Peyer's patch (tissue), 4 donors: ENCODE measurements around the gene TTC34.

Experiments
- POLR2A ChIP-seq, 2 donors: fragments of 450-650 bp; IDR thresholded peaks; one replicate each; pipeline ENCODE4 v1.5.1; 2017; ENCODE audit warnings: antibody characterized with exemption in 2 of 2, mild to moderate bottlenecking in 2 of 2, moderate library complexity in 2 of 2
- TF ChIP-seq, protein P1 (sequence below), 6 experiments: fragments of 450-650 bp in 4 of 6; fragments of 200-600 bp in 2 of 6; sonication (generic) in 1 of 6; IDR thresholded peaks; one replicate each; pipeline ENCODE4 v1.5.1; 2017 to 2019; ENCODE audit warnings: antibody characterized with exemption in 6 of 6, mild to moderate bottlenecking in 3 of 6, moderate library complexity in 1 of 6

DNA sequence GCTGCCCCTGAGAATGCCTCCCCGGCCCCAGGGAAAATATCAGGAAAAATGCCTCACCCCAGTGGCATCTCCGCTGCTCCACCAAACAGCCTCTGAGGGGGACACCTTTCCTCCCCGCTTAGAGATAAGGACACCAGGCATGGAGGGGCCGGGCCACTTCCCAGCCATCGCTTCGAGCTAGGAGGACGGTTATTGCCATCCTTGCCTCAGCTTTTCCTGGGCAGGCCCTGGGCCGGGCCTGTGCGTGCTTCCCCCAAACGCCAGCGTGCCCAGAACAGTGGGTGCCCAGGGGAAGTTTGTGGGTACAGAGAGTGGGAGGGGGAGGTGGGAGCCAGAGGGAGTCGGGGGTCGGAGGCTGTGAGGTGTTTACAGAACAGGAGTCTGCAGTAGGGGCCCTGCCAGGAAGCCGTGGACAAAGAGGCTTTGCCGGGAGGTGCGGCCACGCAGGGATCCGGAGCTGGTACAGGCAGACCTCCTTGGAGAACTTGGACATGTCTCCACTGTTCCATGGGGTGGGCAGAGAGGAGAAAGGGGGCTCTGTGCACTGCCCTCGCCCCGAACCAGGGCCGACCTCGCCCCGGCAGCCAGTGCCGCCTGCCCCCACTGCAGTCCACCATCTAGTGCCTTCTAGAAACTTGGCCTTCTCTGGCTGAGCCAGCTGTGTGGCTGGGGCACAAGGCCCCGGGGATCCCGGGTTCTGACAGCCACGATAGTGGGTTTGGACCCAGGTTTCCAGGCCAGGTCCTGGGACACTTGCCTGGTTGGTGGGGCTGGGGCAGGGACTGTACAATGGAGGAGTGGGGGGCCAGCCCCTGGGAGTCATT, 33.5 kb upstream of the TTC34 start:
- TF ChIP-seq, protein P1, sequence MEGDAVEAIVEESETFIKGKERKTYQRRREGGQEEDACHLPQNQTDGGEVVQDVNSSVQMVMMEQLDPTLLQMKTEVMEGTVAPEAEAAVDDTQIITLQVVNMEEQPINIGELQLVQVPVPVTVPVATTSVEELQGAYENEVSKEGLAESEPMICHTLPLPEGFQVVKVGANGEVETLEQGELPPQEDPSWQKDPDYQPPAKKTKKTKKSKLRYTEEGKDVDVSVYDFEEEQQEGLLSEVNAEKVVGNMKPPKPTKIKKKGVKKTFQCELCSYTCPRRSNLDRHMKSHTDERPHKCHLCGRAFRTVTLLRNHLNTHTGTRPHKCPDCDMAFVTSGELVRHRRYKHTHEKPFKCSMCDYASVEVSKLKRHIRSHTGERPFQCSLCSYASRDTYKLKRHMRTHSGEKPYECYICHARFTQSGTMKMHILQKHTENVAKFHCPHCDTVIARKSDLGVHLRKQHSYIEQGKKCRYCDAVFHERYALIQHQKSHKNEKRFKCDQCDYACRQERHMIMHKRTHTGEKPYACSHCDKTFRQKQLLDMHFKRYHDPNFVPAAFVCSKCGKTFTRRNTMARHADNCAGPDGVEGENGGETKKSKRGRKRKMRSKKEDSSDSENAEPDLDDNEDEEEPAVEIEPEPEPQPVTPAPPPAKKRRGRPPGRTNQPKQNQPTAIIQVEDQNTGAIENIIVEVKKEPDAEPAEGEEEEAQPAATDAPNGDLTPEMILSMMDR (IDR thresholded peaks at IDR 0.05): no peak
- TF ChIP-seq POLR2A (IDR thresholded peaks at IDR 0.05): no peak
